Osteocyte (in vitro differentiated cells): ENCODE results near the gene NDUFC2. TPM values are rescaled to one million over a fixed set of nuclear protein-coding genes. Genes with fewer than 3 reads are reported as not detected.

Source experiments
- DNase-seq: peaks from one replicate; pipeline ENCODE4 v3.0.0; 2021; ENCODE audit warnings: mixed read lengths; ENCODE audit not compliant: unreplicated experiment; ENCODE audit errors: extremely low spot score
- H3K27ac Mint-ChIP-seq: one replicate; pipeline ENCODE4 v1.8.0; 2021; ENCODE audit warnings: mild to moderate bottlenecking, mixed read lengths; ENCODE audit not compliant: unreplicated experiment
- H3K27me3 Mint-ChIP-seq: one replicate; pipeline ENCODE4 v1.8.0; 2021; ENCODE audit warnings: mixed read lengths; ENCODE audit not compliant: unreplicated experiment
- H3K36me3 Mint-ChIP-seq: one replicate; pipeline ENCODE4 v1.8.0; 2021; ENCODE audit warnings: mixed read lengths; ENCODE audit not compliant: unreplicated experiment
- H3K4me1 Mint-ChIP-seq: one replicate; pipeline ENCODE4 v1.8.0; 2021; ENCODE audit warnings: mixed read lengths; ENCODE audit not compliant: unreplicated experiment
- H3K4me3 Mint-ChIP-seq: one replicate; pipeline ENCODE4 v1.8.0; 2021; ENCODE audit warnings: mild to moderate bottlenecking, moderate library complexity, mixed read lengths; ENCODE audit not compliant: unreplicated experiment
- H3K9me3 Mint-ChIP-seq: one replicate; pipeline ENCODE4 v1.8.0; 2021; ENCODE audit warnings: mixed read lengths; ENCODE audit not compliant: unreplicated experiment
- CTCF ChIP-seq: fragments of 200-600 bp; sonication (generic); IDR thresholded peaks from 2 replicates; pipeline ENCODE4 v1.5.0; 2021; ENCODE audit warnings: antibody characterized with exemption, mild to moderate bottlenecking, moderate library complexity
- total RNA-seq: library from RNA; stranded (reverse); gene quantifications from 2 replicates; pipeline ENCODE4 v1.2.1, GENCODE V29; 2021

Gene NDUFC2
- total RNA-seq, 1 donor from 2014 or later, result 199 TPM

DNA sequence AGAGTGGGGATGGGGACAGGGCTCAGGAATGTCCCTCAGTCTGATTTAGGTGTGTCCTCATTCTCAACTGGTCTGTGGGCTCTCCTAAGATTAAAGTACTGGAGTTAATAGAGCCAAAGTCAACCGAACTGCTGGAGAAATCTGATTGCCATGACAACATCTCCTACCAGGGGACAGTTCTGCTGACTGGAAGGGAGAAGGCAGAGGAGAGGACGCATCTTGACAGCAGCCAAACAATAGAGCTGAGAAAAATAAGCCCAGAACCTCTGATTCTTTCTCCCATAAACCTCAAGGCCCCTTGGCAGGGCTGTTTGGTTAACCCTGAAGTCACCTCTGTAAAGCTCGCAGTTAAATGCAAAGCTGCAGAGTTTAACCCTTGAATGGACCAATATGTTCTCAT, 59.4 kb downstream of the NDUFC2 start:
- Mint-ChIP-seq H3K36me3 (no peaks in the 10 kb centered on the region), H3K9me3 (no peaks in the 10 kb centered on the region), H3K4me3 (no peak overlapping the region), H3K4me1 (peaks cover 18% of the 10 kb centered on the region), H3K27me3 (peaks cover 2% of the 10 kb centered on the region), H3K27ac (no peak overlapping the region)
- no peak for DNase-seq
- no peak for TF ChIP-seq CTCF

- no peak for DNase-seq
These were observed 59.9 kb downstream of the NDUFC2 start for GRCh38 chr11:78019808-78020207.

More at GRCh38 chr11:78019808-78020207, 59.9 kb downstream of the NDUFC2 start:
- Mint-ChIP-seq H3K9me3 (no peaks in the 10 kb centered on the region), H3K27me3 (peaks cover 2% of the 10 kb centered on the region), H3K27ac (no peak overlapping the region), H3K4me3 (no peak overlapping the region), H3K36me3 (no peaks in the 10 kb centered on the region), H3K4me1 (peaks cover 18% of the 10 kb centered on the region)
- no peak for TF ChIP-seq CTCF

Other genes with a start within 250 kb of the NDUFC2 start
- 37.9 and 41.6 TPM in 2 replicates for gene INTS4, start 85.2 kb downstream of the NDUFC2 start, total RNA-seq
- gene KCTD14, start 56.6 kb downstream of the NDUFC2 start, total RNA-seq, result 0.73 and 1.0 TPM in 2 replicates
- not detected in 2 replicates for gene THRSP, start 16.0 kb downstream of the NDUFC2 start, total RNA-seq
- 35.1 and 41.7 TPM in 2 replicates for gene ALG8, start 59.8 kb upstream of the NDUFC2 start, total RNA-seq
- gene KCTD21, start 108.8 kb upstream of the NDUFC2 start, total RNA-seq, result 10.7 and 10.8 TPM in 2 replicates
- gene USP35, start 109.1 kb upstream of the NDUFC2 start, total RNA-seq, result 10.9 and 11.1 TPM in 2 replicates